HS-27A (cell line): ENCODE results near the gene STAB2.

Experiments
- DNase-seq: peaks from one replicate; pipeline ENCODE4 v3.0.0-alpha.2; 2012; ENCODE audit warnings: low read depth, missing footprints

Gene STAB2

GRCh38 chr12:103783744-103784664 is 196.9 kb downstream of the STAB2 start:
- DNase-seq: no peak

DNA sequence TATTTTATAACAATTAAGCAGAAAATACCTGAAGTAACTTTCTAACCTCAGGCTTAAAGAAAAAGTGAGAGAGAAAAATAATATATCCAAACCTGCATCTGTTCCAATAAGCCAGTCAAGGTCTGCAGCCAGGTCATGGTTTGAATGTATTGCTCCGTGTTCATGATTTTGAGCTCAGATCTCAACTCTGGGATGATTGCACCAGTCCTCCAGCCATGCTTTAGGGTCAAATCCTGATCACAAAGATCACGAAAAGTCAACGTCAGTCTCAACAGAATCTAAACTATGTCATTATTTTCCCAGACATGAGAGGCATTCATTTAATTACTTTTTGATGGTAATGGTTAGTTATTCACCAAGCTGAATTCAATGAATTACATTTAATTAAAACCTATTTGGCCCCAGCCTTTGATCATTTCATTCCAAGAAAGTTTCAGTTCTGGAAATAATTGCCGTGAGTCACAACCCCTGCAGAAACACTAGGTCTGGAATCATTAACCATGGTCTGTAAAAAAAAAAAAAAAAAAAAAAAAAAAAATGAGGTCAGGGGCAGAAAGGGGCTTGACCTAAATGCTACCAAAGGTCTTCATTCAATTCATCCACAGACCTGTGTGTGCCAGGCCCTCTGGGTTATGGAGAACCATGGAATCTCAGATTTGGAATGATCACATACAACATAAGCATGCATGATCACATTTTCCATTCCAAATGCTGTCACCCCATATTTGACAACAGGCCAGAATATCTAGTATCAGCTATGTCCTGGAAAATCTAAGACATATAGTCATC is 198.4 kb downstream of the STAB2 start:
- no peak for DNase-seq

DNA sequence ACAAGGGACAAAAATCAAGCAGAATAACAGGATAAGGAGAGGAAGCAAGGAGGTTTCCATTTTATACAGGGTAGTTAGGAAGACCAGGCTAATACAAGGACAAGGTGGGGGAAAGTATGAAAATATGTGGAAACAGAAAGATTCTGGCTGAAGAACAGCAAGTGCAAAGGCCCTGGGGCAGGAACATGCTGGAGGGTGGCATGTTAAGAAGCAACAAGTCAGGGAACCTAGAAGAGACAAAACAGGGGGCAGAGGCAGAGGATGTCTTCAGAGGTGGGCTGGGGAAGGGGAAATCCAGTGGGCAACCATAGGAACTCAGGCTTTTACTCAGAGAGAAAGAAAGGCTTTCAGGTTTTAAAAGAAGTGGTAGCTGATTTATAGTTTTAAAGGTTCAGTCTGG is 199.1 kb downstream of the STAB2 start:
- DNase-seq: no peak

- DNase-seq: no peak
Observed at GRCh38 chr12:103791350-103791920, 204.4 kb downstream of the STAB2 start.

- DNase-seq: no peak
Observed at GRCh38 chr12:103793046-103793445, 206.0 kb downstream of the STAB2 start.

GRCh38 chr12:103793512-103794045 is 206.5 kb downstream of the STAB2 start:
- no peak for DNase-seq

DNA sequence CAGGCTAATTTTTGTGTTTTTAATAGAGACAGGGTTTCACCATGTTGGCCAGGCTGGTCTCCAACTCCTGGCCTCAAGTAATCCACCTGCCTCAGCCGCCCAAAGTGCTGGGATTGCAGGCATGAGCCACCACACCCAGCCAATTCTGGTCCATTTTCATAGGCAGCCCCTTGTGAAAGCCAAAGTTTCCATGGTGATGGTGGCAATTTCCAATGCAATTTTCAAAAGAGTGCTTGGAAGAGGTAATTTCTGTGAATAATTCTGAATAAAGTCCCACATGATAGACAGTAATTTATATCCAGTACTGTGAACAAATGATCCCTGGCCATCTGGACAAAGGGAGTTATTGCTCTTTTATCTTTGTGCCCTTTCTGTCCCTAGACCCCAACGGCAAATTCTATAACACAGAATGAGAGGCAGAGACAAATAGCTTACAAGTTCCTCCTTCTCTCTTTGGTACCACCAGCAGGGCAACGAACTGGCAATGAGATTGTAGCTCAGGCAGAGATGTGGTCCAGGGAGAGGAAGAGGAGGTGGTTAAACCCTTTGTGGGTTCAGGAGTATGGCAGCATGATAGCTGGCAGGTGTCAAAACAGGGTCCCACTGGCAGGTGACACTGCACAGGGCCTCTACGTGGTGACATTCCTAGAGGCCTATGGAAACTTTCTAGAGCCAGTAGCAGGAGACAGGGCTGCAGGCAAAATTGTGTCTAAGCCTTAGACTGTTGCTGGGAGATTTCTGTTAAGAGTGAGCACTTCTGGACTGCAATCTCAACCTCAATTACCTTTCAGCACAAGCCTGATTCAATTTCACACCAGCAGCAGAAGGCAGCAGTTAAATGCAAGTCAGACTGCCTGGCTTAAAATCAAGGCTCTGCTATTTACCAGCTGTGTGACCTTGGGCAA is 207.5 kb downstream of the STAB2 start:
- DNase-seq: no peak

- no peak for DNase-seq
Observed at GRCh38 chr12:103798586-103798985, 211.5 kb downstream of the STAB2 start.

DNA sequence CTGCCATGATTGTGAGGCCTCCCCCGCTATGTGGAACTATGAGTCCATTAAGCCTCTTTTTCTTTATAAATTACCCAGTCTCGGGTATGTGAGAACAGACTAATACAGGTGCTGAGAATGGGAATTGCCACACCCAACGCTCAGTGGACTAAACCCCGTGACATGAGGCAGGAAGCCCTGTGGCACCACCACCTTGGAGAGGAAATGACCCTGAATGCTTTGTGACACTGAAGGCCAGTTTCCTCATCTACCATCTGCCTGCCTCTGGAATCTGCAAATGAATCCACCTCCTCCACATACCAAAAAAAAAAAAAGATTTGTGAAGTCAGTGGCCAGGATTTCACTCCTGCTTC is 212.4 kb downstream of the STAB2 start:
- no peak for DNase-seq

DNA sequence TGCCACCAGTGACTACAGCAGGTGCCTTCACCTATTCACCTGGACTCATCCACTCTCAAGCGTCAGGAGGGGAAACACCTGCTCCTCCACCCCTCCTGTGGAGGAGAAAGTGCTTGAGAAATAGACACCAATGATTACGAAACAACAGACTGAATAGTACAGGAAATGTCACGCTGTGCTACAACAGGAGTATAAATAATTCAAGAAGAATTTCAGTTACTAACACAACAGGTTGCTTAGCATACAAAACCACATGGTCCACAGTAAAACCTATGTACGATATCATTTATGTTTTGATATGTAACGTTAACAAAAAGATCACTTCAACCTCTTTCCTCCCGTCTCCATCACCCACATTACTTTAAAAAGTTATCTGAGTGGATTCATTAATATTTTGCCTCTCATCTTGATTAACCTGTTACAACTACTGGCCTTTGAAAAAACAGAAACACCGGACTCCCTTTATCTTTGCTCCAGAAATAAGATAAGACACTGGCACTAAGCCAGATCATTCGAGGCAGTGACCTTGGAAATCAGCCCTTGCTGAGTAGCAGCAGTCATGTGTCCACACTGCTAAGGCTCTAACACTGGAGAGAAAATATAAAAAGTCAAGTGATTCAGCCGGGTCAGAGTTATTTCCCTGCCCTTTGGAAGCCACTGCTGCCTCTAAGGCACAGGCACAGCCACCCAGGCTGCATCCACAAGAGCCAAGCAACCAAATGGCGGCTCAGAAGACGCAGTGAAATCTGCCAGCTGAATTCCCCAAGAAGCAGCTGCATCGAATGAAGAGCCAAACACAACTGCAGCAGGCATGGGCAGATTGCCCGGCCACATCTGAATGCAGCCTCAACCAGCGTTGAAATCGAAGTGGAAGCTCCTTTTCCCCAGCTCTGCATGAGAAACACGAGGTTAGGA is 213.0 kb downstream of the STAB2 start:
- no peak for DNase-seq

DNA sequence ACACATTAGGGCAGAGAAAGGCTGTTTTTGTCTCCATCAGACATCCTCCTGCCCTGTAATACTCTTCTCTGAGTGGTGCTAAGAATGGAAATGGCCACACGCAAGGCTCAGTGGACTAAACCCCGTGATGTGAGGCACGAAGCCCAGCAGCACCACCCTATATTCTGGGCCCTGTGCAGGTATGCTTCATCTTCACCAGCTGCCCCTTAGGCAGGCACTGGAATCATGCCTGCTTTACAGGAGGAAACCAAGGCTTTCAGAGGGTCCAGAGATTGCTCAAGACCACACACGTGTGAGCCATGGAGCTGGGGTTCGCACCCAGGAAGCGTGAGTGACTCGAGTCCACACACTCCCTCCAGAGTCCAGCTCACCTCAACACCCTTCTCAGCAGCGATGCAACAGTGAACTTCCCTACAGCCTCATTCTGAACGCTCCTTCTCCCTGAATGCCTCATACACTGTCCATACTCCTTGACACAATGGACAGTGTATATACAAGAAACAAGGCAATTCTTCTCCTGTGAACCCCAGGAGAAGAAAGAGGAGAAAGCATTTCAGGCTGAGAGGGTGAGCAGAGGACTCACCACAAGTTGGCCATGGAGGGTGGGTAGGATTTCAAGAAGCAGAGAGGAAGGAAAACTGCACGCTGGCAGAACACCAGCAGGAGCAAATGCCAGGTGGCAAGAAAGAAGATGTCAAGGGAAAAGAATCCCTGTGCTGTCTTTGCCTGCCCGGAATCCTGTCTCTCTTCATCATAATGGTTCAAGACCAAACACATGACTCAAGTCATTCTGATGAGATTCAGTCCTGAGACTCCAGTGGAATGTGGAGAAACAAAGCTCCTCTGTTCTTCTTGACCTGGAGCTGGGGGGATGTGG is 214.9 kb downstream of the STAB2 start:
- no peak for DNase-seq

DNA sequence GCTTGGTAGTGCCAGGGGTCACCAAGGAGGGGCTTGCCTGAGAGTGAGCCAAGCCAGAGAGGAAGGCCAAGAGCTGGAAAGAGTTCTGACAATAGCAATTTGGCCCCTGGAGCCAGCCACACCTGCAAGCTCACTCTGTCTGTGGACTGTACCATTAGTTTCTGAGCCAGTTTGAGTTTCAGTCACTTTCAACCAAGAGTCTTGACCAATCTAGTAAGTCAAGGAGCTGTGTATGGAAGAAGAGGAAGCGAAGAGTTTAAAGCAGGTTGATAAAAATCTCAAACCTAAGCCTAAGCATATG is 215.5 kb downstream of the STAB2 start:
- DNase-seq: no peak

- DNase-seq: no peak
Observed at GRCh38 chr12:103803847-103804246, 216.8 kb downstream of the STAB2 start.

GRCh38 chr12:103805655-103806360 is 218.7 kb downstream of the STAB2 start:
- no peak for DNase-seq

DNA sequence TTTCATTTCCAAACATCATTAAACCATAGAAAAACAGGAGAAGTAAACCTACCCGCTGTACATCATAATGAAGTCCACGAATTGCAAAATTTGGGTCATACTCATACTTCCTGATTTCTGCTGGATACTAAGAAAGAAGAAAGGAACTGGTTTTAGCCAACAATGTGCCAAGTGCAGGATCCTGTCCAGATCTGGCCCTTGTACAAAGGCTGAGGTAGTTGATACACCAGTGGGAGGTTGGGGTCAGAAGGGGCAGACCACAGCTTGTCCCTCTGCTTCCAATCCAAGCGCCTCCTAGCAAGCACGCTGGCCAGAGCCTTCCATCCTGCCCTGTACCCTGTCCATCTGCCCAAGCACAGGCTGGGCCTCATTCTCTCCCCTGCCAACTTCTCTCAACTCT is 219.7 kb downstream of the STAB2 start:
- DNase-seq: no peak

DNA sequence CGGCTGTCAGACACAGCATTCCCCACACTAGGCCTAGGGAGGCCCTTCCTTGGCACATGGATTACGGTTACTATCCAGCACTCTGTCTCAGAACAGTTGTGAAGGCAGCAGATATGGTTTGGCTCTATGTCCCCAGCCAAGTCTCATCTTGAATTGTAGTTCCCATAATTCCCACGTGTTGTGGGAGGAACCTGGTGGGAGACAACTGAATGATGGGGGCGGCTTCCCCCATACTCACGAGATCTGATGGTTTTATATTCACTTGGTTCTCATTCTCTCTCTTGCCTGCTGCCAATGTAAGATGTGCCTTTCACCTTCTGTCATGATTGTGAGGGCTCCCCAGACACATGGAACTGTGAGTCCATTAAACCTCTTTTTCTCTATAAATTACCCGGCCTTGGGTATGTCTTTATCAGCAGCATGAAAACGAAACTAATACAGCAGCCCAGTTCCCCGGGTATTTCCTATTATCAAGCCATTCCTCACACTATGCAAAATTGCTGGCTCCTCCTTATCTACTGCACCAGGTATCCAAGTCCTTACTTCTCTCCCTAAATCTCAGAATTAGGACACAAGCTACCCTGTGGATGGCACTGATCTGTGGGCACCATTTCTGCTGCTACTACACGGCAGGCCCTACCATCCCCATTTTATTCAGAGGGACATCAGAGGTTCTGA is 220.6 kb downstream of the STAB2 start:
- no peak for DNase-seq

DNA sequence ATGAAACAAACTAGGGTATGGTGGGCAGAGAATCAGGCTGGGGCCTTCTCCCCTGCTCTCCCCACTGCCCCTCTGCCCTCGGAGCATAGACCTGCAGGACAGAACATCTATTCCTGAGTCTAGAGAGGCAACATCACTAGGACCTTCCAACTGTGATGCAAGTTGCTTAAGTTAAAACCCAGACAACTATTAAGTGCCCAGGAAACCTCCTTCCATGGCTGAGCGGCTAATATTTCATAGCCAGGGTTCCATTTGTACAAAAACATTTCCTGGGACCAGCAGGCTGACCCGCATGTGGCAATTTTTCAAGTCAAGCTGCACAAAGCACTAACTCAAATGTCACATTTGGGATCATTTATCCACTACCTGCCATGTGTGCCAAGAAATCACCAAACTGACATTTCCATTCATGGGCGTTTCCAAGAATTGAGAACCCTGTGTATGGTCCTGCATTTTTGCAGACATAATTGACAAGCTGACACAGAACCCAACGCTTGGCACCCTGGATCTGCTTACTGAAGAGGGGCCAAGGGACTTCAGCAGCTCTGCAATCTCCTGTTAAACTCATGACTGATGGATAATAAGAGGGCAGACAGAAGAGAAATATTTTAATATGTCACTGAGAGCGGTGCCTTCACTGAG is 221.3 kb downstream of the STAB2 start:
- DNase-seq: no peak

DNA sequence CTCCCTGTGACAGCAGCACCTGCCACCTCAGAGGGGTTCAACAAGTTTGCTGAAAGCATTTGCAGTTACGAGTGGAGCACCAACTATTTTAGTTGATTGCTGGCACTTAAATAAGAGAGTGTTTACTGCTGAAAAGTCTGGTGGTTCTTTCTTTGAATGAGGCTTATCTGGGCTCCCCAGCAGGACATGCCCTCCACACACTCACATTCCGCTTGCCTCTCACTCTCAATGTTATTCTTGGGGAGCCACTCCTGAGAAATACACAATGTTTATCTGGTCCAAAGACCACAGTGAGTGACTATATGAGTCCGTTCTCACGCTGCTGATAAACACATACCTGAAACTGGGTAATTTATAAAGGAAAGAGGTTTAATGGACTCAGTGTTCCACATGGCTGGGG is 222.1 kb downstream of the STAB2 start:
- DNase-seq: no peak
